Lung (tissue), 12 donors: ENCODE data around the gene MIPOL1. TPM values are rescaled to one million over a fixed set of nuclear protein-coding genes. Genes with fewer than 3 reads are reported as not detected.
A peak's percentile ranks its signal among the peaks of the same experiment; 100 is the strongest.

Experiments
- ATAC-seq: fragments of 200-7000 bp; cut with Tn5 transposase; one replicate; pipeline ENCODE4 v1.9.1; 2020; ENCODE audit warnings: moderate number of reproducible peaks; ENCODE audit not compliant: insufficient read depth, low FRiP score
- DNase-seq, 3 donors: peaks; one replicate each; pipeline ENCODE4 v3.0.0-alpha.2; 2013 to 2017
- H3K27ac ChIP-seq, 2 donors: one replicate each; pipeline ENCODE4 v1.5.1; 2013; ENCODE audit warnings: mild to moderate bottlenecking in 2 of 2, moderate library complexity in 2 of 2, control low read depth in 1 of 2, inconsistent platforms in 1 of 2, low read depth in 1 of 2, low read length in 1 of 2
- H3K27me3 ChIP-seq, 3 donors: one replicate each; pipeline ENCODE4 v1.5.1; 2013; ENCODE audit warnings: low read length in 2 of 3; ENCODE audit not compliant: control insufficient read depth in 3 of 3, insufficient read depth in 3 of 3
- H3K36me3 ChIP-seq, 4 donors: one replicate each; pipeline ENCODE4 v1.5.1; 2013; ENCODE audit warnings: low read length in 4 of 4, mild to moderate bottlenecking in 1 of 4, moderate library complexity in 1 of 4; ENCODE audit not compliant: control insufficient read depth in 4 of 4, insufficient read depth in 4 of 4
- H3K4me1 ChIP-seq, 5 donors: one replicate each; pipeline ENCODE4 v1.5.1; 2013; ENCODE audit warnings: low read length in 5 of 5, mild to moderate bottlenecking in 2 of 5, moderate library complexity in 1 of 5; ENCODE audit not compliant: control insufficient read depth in 5 of 5, insufficient read depth in 5 of 5
- H3K4me3 ChIP-seq: one replicate; pipeline ENCODE4 v1.5.1; 2013; ENCODE audit warnings: mild to moderate bottlenecking, control low read depth, moderate library complexity
- H3K9ac ChIP-seq, 2 donors: one replicate each; pipeline ENCODE4 v1.5.1; 2013; ENCODE audit warnings: low read length in 2 of 2, control low read depth in 1 of 2; ENCODE audit not compliant: insufficient read depth in 1 of 2
- H3K9me3 ChIP-seq, 4 donors: one replicate each; pipeline ENCODE4 v1.5.1; 2013; ENCODE audit warnings: low read length in 3 of 4, mild to moderate bottlenecking in 1 of 4, moderate library complexity in 1 of 4; ENCODE audit not compliant: control insufficient read depth in 4 of 4, insufficient read depth in 3 of 4
- CTCF ChIP-seq: IDR thresholded peaks from 2 replicates; pipeline ENCODE4 v1.5.1; 2012; ENCODE audit warnings: mild to moderate bottlenecking; ENCODE audit errors: control extremely low read depth, extremely low read depth
- WGBS, 2 donors: extraction: QIAGEN DNeasy Blood & Tissue Kit; methylation state at CpG; one replicate each; pipeline ENCODE4 v1.1.7; 2013; 5-methylcytosine and 5-hydroxymethylcytosine counted together
- polyA plus RNA-seq, 2 donors: library from polyadenylated mRNA; stranded (reverse); fragments of 200-250 nt; gene quantifications; one replicate each; pipeline ENCODE4 v1.2.1, GENCODE V29; 2013
- total RNA-seq, 2 donors: library from RNA; depleted of rRNA in 1 of 2; stranded (reverse); fragments of >200 nt in 1 of 2; gene quantifications; one replicate each; pipeline ENCODE4 v1.2.1, GENCODE V29; 2014 to 2021
- donor health status: control.
- donor health status: control.
- donor health status: Bipolar disorder and iron deficiency.
- donor health status: healthy.
- donor health status: DM: yes; HTN: yes; CAD: no.

MIPOL1 gene
- total and polyA plus RNA-seq, 4 donors: 2.3 to 49.9 (median 7.0) TPM

- H3K27me3 ChIP-seq: no peaks in the 10 kb centered on the region
- no peaks in the 10 kb centered on the region for H3K9me3 ChIP-seq
- ATAC-seq (no peak), DNase-seq (no peak)
- TF ChIP-seq CTCF: no peak
- H3K27ac ChIP-seq: no peak overlapping the region
- no peak overlapping the region for H3K9ac ChIP-seq
- H3K4me3 ChIP-seq: no peak overlapping the region
- 86 to 89% methylated on average over 3 of the region's 3 CpGs for WGBS, 2 donors
- peaks cover 0 to 4% (median 0%) of the 10 kb centered on the region in 5 donors for H3K4me1 ChIP-seq
- H3K36me3 ChIP-seq: peaks cover 0 to 4% (median 0%) of the 10 kb centered on the region in 4 donors
Observed at GRCh38 chr14:37247791-37248461, 50.2 kb downstream of the MIPOL1 start.

- H3K27ac ChIP-seq: no peak overlapping the region
- H3K4me3 ChIP-seq: no peak overlapping the region
- no peak overlapping the region for H3K9ac ChIP-seq
- peaks cover 0 to 4% (median 0%) of the 10 kb centered on the region in 4 donors for H3K36me3 ChIP-seq
- H3K9me3 ChIP-seq: no peaks in the 10 kb centered on the region
- H3K27me3 ChIP-seq: no peaks in the 10 kb centered on the region
- no peak for TF ChIP-seq CTCF
- no peaks in the 10 kb centered on the region for H3K4me1 ChIP-seq
- ATAC-seq: no peak
- no peak for DNase-seq
Observed at GRCh38 chr14:37251775-37252174, 54.0 kb downstream of the MIPOL1 start.

GRCh38 chr14:37252434-37252833 lies 54.7 kb downstream of the MIPOL1 start:
- TF ChIP-seq CTCF: no peak
- ATAC-seq: no peak
- Histone ChIP-seq H3K9ac (no peak overlapping the region), H3K27ac (no peak overlapping the region), H3K4me3 (no peak overlapping the region), H3K4me1 (no peaks in the 10 kb centered on the region), H3K27me3 (no peaks in the 10 kb centered on the region), H3K9me3 (no peaks in the 10 kb centered on the region), H3K36me3 (peaks cover 0 to 4% (median 0%) of the 10 kb centered on the region in 4 donors)
- 94 to 95% methylated on average over 1 of the region's 1 CpG for WGBS, 2 donors
- DNase-seq: no peak

GRCh38 chr14:37253905-37254304 lies 56.2 kb downstream of the MIPOL1 start:
- TF ChIP-seq CTCF: no peak
- no peak overlapping the region for H3K4me3 ChIP-seq
- WGBS, 2 donors: 68 to 76% methylated on average over 1 of the region's 1 CpG
- ATAC-seq (no peak), DNase-seq (peak in 1 of 3 donors; percentile 38)
- no peak overlapping the region for H3K27ac ChIP-seq
- H3K27me3 ChIP-seq: no peaks in the 10 kb centered on the region
- H3K4me1 ChIP-seq: no peaks in the 10 kb centered on the region
- H3K9me3 ChIP-seq: no peaks in the 10 kb centered on the region
- no peak overlapping the region for H3K9ac ChIP-seq
- H3K36me3 ChIP-seq: no peaks in the 10 kb centered on the region
